ENCODE data around the gene PDGFB. TPM values are rescaled to one million over a fixed set of nuclear protein-coding genes. Genes with fewer than 3 reads are reported as not detected.
A peak's percentile ranks its signal among the peaks of the same experiment; 100 is the strongest.

The PDGFB gene
- total and polyA plus RNA-seq, 5 donors: 9.3 to 82.1 (median 15.4) TPM

DNA sequence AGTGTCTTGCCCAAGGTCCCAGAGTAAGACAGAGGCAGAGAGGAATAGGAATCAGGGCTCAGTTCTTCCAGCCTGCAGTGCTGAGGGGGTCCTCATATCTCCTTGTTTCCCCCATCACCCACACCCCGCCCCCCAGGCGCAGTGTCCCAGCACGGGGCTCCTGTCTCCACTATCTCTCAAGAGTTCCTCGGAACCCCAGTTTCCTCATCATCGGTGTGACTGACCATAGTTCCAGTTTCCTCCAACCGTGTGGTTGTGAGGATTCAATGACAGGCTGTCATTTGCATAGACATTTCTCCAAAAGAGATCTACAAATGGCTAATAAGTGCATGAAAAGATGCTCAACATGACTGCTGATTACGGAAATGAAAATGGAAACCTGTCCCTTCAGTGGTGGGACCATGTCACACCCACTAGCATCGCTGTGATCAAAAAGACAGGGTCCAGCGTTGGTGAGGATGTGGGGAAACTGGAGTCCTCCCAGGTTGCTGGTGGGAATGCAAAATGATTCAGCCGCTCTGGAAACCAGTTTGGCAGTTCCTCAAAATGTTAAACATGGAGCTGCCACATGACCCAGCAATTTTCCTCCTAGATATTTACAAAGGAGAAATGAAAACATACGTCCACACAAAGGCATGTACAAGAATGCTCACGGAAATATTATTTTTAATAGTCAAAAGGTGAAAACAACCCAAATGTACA, 31.8 kb upstream of the PDGFB start:
- intact Hi-C loops (cut with DNase I): no loop called here
- no peak for DNase-seq
- H3K4me1 ChIP-seq (ENCODE audit: control insufficient read depth, insufficient read depth, low read length): peaks cover 2% of the 10 kb centered on the region
- H3K9me3 ChIP-seq (ENCODE audit: control insufficient read depth, low read length): no peaks in the 10 kb centered on the region
- no peaks in the 10 kb centered on the region for H3K27me3 ChIP-seq (ENCODE audit: control insufficient read depth, insufficient read depth)
- H3K4me3 ChIP-seq (ENCODE audit: low read length): no peak overlapping the region
- no peak for ATAC-seq
- no peak overlapping the region for H3K27ac ChIP-seq (ENCODE audit: low read length)
- 84% methylated on average over 12 of the region's 12 CpGs for WGBS

DNA sequence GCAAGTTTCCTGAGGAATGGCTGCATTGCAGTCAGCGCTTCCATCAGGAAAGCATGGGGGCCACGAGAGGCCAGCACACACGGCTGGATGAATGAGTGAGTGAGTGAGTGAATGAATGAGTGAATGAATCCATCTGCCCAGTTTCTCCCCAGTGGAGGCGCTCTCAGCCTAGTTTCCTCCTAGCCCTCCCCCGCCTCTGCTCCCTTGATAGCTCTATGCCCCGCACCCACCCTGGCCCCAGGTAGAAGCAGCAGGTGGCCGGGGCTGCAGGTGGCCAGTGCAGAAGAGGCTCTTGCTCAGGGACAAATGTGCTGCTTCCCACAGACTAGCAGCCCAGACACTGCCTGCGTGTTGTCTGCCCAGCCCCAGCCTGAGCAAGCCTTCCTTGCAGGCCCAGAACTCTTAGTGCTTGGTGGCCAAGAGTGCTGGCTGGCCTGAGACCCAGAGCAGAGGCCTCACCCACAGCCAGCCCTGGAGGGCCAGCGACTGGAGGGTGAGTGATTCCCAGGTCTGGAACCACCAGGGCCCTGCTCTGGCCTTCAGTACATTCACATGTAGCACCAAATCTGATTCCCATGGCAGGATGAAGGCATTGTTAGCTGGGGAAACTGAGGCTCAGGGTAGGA, 31.1 kb upstream of the PDGFB start:
- H3K27ac ChIP-seq (ENCODE audit: low read length): no peak overlapping the region
- no peaks in the 10 kb centered on the region for H3K27me3 ChIP-seq (ENCODE audit: control insufficient read depth, insufficient read depth)
- no peaks in the 10 kb centered on the region for H3K9me3 ChIP-seq (ENCODE audit: control insufficient read depth, low read length)
- no peak overlapping the region for H3K4me3 ChIP-seq (ENCODE audit: low read length)
- ATAC-seq (no peak), DNase-seq (no peak)
- intact Hi-C loops (cut with DNase I): no loop called here
- 82% methylated on average over 9 of the region's 9 CpGs for WGBS
- H3K4me1 ChIP-seq (ENCODE audit: control insufficient read depth, insufficient read depth, low read length): peaks cover 2% of the 10 kb centered on the region

DNA sequence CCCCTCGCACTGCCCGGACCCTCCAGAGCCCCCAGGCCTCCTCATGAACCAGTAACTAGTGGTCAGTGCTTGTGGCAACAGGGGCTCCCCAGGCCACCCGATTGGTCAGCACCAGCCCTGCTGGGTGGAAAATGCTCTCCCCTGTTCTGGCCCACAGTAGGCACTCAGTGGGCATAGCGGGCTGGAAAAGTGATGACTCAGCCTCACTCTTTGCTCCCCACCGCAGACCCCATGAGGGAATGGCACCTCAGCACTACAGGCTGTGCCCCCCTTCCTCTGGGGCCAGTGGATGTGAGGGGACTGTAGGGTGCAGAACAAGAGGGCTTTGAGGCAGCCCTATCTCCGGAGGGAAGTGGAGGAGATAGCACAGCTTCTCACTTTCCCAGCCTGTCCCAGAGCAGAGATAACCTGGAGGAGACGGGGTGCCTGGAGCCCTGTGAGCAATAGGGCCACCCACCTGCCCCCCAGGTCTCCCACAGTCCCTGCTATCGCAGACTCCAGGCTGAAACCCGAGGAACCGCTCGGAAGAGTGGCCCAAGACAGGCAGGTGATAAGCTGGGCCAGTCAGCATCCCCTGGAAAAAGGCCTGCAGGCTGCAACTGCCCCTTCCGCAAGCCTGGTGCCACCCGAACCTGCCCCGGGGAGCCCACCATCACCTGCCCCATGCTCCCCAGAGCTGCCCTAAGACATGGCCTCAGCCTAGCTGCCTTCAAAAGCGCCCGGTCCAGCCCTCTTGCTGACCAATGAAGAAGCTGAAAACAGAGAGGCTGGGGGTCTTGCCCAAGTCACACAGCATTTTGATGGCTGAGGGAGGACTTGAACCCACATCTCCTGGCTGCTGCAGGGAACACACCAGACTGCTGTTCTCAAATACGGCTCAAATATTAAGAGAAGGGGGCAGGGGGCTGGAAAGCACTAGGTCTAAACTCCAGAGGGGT, 29.4 kb upstream of the PDGFB start:
- 68% methylated on average over 17 of the region's 17 CpGs for WGBS
- Histone ChIP-seq H3K27me3 (ENCODE audit: control insufficient read depth, insufficient read depth) (no peaks in the 10 kb centered on the region), H3K4me1 (ENCODE audit: control insufficient read depth, insufficient read depth, low read length) (peaks cover 2% of the 10 kb centered on the region), H3K4me3 (ENCODE audit: low read length) (no peak overlapping the region), H3K9me3 (ENCODE audit: control insufficient read depth, low read length) (no peaks in the 10 kb centered on the region), H3K27ac (ENCODE audit: low read length) (no peak overlapping the region)
- DNase-seq (no peak), ATAC-seq (no peak)
- intact Hi-C loops (cut with DNase I): no loop called here

DNA sequence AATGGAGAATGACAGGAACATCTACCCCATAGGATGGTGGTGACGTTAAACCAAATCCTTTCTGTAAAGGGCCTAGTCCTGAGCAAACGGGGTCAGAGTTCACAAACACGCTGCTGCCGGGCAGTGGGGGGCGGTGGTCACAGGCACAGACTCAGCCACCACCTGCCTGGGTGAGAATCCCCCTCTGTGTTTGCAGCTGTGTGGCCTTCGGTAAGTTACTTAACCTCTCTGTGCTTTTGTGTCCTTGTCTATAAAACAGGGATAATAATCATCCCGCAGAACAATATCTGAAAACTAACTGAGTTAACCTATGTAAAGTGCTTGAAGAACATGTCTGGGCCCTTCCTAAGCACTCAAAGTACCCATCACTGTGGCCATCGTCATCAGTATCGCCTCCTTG, 26.0 kb upstream of the PDGFB start:
- H3K27ac ChIP-seq (ENCODE audit: low read length): no peak overlapping the region
- no peaks in the 10 kb centered on the region for H3K4me1 ChIP-seq (ENCODE audit: control insufficient read depth, insufficient read depth, low read length)
- intact Hi-C loops (cut with DNase I): no loop called here
- DNase-seq: no peak
- 93% methylated on average over 9 of the region's 9 CpGs for WGBS
- ATAC-seq: no peak
- H3K4me3 ChIP-seq (ENCODE audit: low read length): no peak overlapping the region
- H3K27me3 ChIP-seq (ENCODE audit: control insufficient read depth, insufficient read depth): no peaks in the 10 kb centered on the region
- no peaks in the 10 kb centered on the region for H3K9me3 ChIP-seq (ENCODE audit: control insufficient read depth, low read length)

DNA sequence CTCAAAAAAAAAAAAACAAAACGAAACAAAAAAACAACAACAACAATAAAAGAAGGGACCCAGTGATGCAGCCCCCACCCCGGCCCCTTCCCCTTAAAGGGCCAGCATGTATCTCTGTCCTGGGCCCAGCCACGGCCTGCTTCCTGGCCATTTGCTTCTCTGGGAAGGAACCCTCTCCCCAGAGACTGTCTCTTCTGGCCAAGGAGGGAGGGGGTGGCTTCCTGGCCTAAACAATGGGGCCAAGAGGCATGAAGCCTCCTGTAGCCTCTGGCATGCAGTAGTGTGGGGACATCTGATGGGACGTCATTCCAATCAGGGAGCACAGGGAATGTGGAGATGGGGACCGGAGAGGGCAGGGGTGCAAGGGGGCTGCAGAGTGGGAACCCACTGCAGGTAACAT, 25.5 kb upstream of the PDGFB start:
- no peaks in the 10 kb centered on the region for H3K4me1 ChIP-seq (ENCODE audit: control insufficient read depth, insufficient read depth, low read length)

DNA sequence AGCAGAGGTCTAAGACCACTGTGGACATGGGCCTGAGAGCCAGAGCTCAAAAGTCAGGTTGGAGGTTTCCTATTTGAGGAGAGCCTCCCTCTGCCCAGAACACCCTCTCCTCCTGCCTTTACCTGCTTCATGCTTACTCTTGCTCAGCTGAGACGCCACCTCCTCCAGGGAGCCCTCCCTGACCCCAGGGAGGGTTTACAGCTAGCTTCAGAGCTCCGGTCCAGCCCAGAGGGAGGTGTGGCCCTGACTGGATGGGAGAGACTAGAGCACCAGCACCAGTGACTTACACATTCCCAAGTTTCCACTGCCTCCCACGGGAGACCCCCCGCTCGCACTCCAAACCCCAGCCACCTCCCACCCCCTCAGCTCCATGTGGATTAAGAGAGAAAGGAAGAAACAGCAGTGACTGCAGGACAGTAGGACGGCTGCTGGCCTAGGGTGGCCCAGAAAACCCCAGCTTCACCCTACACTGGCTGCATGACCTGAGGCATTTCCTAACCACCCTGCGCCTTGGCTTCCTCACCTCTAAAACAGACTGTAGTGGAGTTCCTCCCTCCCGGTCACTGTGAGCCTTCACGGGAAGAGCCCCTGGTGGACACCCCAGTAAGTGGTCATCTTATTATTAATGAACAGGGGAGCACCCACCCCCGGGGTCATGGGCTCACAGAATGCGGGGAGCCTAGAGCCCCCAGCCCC, 24.5 kb upstream of the PDGFB start:
- 67% methylated on average over 11 of the region's 11 CpGs for WGBS
- Histone ChIP-seq H3K27ac (ENCODE audit: low read length) (peak overlapping the region; percentile 6), H3K4me1 (ENCODE audit: control insufficient read depth, insufficient read depth, low read length) (no peaks in the 10 kb centered on the region), H3K4me3 (ENCODE audit: low read length) (no peak overlapping the region), H3K27me3 (ENCODE audit: control insufficient read depth, insufficient read depth) (no peaks in the 10 kb centered on the region), H3K9me3 (ENCODE audit: control insufficient read depth, low read length) (no peaks in the 10 kb centered on the region)
- ATAC-seq (no peak), DNase-seq (no peak)
- intact Hi-C loops (cut with DNase I): no loop called here

More for the DNA sequence above, 25.5 kb upstream of the PDGFB start:
- no peak overlapping the region for H3K27ac ChIP-seq (ENCODE audit: low read length)
- DNase-seq: no peak
- intact Hi-C loops (cut with DNase I): no loop called here
- no peaks in the 10 kb centered on the region for H3K27me3 ChIP-seq (ENCODE audit: control insufficient read depth, insufficient read depth)
- no peaks in the 10 kb centered on the region for H3K9me3 ChIP-seq (ENCODE audit: control insufficient read depth, low read length)
- no peak overlapping the region for H3K4me3 ChIP-seq (ENCODE audit: low read length)
- WGBS: 57% methylated on average over 5 of the region's 5 CpGs
- peak in 1 of 2 donors; percentile 40 for ATAC-seq

DNA sequence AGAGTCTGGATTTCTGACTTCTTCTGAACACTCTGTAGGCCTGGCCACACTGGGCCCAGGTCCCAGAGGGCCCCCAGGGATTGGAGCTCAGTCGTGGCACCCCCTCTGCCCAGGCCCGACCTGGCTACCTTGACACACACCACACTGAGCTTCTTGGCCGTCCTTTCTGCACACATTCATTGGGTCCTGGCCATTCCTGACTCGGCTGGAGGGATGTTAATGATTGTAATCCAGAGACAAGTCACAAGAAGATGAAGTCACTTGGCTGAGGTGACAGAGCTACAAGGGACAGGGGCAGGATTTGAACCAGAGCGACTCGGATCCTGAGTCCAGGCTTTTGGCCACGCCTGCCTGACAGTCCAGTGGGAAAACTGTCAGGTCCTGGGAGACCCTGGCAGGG, 23.9 kb upstream of the PDGFB start:
- WGBS: 59% methylated on average over 7 of the region's 7 CpGs
- Histone ChIP-seq H3K27ac (ENCODE audit: low read length) (peak overlapping the region; percentile 6), H3K4me1 (ENCODE audit: control insufficient read depth, insufficient read depth, low read length) (no peaks in the 10 kb centered on the region), H3K27me3 (ENCODE audit: control insufficient read depth, insufficient read depth) (no peaks in the 10 kb centered on the region), H3K9me3 (ENCODE audit: control insufficient read depth, low read length) (no peaks in the 10 kb centered on the region), H3K4me3 (ENCODE audit: low read length) (no peak overlapping the region)
- intact Hi-C loops (cut with DNase I): no loop called here
- no peak for DNase-seq
- ATAC-seq: no peak

DNA sequence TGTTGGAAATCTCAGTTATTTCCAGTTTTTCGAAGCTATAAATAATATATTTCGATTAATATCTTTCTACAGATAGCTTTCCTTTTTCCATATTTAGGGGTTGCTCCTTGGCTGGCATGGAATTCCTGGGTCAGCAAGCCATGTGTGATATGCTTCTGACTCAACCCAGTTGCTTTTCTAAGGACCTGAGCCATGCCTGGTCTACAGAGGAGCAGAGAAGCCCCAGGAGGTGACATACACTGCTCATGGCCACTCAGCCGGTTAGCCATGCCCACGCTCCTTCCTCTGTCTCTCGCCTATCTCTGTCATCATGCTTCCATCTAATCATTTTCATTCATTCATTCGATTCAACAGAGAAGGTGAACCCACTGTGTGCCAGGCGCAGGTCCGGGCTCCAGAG, 23.2 kb upstream of the PDGFB start:
- Histone ChIP-seq H3K27ac (ENCODE audit: low read length) (no peak overlapping the region), H3K4me3 (ENCODE audit: low read length) (no peak overlapping the region), H3K9me3 (ENCODE audit: control insufficient read depth, low read length) (no peaks in the 10 kb centered on the region), H3K27me3 (ENCODE audit: control insufficient read depth, insufficient read depth) (no peaks in the 10 kb centered on the region), H3K4me1 (ENCODE audit: control insufficient read depth, insufficient read depth, low read length) (no peaks in the 10 kb centered on the region)
- DNase-seq: no peak
- 85% methylated on average over 8 of the region's 8 CpGs for WGBS
- no peak for ATAC-seq
- intact Hi-C loops (cut with DNase I): no loop called here

DNA sequence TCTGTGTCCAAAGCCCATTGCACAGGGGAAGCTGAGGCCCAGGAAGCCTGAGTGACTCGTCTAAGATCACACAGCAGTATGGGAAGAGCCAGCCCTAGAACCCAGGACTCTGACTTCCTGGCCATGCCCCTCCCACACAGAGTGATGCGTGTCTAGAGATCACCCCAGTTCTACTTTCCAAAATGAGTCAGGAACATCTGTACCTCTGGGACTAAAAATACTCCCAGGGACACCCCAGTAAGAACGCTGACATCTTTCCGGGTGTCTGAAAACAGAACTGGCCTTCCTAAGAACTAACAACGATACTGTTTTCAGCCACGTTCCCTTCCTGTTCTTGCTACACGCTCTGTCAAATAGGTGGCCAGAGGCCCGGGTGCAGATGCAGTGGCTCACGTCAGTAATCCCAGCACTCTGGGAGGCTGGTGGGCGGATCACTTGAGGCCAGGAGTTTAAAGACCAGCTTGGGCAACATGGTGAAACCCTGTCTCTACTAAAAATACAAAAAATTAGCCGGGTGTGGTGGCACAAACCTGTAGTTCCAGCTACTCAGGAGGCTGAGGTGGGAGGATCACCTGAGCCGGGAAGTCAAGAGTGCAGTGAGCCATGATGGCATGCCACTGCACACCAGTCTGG, 21.7 kb upstream of the PDGFB start:
- H3K4me3 ChIP-seq (ENCODE audit: low read length): no peak overlapping the region
- no peaks in the 10 kb centered on the region for H3K27me3 ChIP-seq (ENCODE audit: control insufficient read depth, insufficient read depth)
- no peak for DNase-seq
- H3K27ac ChIP-seq (ENCODE audit: low read length): peak overlapping the region; percentile 25
- H3K9me3 ChIP-seq (ENCODE audit: control insufficient read depth, low read length): no peaks in the 10 kb centered on the region
- intact Hi-C loops (cut with DNase I): no loop called here
- H3K4me1 ChIP-seq (ENCODE audit: control insufficient read depth, insufficient read depth, low read length): no peaks in the 10 kb centered on the region
- 54% methylated on average over 12 of the region's 12 CpGs for WGBS
- peak in 1 of 2 donors; percentile 12 for ATAC-seq

DNA sequence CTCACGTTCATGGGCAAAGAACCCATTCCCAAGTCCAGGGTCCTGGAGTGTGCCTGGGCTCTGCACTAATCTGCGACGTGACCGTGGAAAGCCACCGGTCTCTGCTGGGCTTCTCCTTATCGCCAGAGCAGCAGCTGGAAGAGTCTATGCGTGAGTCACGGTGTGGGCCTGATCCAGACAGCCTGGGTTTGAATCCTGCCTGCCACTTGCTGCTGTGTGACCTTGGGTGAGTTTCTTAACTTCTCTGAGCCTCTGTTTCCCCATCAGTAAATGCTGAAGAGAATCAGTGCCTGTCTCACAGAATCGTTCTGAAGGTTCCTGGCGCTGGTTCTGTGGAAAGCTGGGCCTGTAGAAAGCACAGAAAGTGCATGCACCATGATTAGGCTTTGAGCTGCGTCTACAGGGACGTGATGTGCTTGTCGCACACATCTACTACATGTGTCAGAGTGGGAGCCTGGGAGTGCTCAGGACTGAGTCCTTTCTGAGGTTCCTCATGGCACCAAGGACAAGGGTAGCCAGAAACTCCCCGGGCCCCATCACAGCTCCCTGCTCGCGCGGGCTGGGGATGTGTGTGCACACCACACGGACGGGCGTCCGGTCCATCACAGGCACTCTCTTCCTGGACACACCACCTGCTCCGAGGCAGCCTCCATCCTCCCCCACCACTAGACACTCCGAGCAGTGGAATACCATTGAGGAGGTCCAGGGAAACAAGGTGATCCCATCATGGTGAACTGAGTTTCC, 20.5 kb upstream of the PDGFB start:
- no peak for DNase-seq
- Histone ChIP-seq H3K27me3 (ENCODE audit: control insufficient read depth, insufficient read depth) (no peaks in the 10 kb centered on the region), H3K4me3 (ENCODE audit: low read length) (no peak overlapping the region), H3K27ac (ENCODE audit: low read length) (no peak overlapping the region), H3K4me1 (ENCODE audit: control insufficient read depth, insufficient read depth, low read length) (no peaks in the 10 kb centered on the region), H3K9me3 (ENCODE audit: control insufficient read depth, low read length) (no peaks in the 10 kb centered on the region)
- 84% methylated on average over 23 of the region's 23 CpGs for WGBS
- no peak for ATAC-seq
- intact Hi-C loops (cut with DNase I): no loop called here

All from right cardiac atrium (tissue), 5 donors.